ENCODE results near the gene SALL4. TPM values are rescaled to one million over a fixed set of nuclear protein-coding genes. Genes with fewer than 3 reads are reported as not detected.

SALL4 gene
- total RNA-seq, 1 donor from 2014 or later, result 65.4 TPM

GRCh38 chr20:51833326-51833725, 31.0 kb upstream of the SALL4 start:
- H3K4me3 Mint-ChIP-seq (ENCODE audit: unreplicated experiment), result no peak overlapping the region
- no peak for DNase-seq (ENCODE audit: low spot score)
- TF ChIP-seq, protein P1, sequence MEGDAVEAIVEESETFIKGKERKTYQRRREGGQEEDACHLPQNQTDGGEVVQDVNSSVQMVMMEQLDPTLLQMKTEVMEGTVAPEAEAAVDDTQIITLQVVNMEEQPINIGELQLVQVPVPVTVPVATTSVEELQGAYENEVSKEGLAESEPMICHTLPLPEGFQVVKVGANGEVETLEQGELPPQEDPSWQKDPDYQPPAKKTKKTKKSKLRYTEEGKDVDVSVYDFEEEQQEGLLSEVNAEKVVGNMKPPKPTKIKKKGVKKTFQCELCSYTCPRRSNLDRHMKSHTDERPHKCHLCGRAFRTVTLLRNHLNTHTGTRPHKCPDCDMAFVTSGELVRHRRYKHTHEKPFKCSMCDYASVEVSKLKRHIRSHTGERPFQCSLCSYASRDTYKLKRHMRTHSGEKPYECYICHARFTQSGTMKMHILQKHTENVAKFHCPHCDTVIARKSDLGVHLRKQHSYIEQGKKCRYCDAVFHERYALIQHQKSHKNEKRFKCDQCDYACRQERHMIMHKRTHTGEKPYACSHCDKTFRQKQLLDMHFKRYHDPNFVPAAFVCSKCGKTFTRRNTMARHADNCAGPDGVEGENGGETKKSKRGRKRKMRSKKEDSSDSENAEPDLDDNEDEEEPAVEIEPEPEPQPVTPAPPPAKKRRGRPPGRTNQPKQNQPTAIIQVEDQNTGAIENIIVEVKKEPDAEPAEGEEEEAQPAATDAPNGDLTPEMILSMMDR (IDR thresholded peaks at IDR 0.05; ENCODE audit: unreplicated experiment), result no peak
- no peaks in the 10 kb centered on the region for H3K36me3 Mint-ChIP-seq (ENCODE audit: low read depth, unreplicated experiment)
- H3K27ac Mint-ChIP-seq (ENCODE audit: unreplicated experiment), result no peak overlapping the region
- peaks cover 7% of the 10 kb centered on the region for H3K4me1 Mint-ChIP-seq (ENCODE audit: unreplicated experiment)
- no peaks in the 10 kb centered on the region for H3K9me3 Mint-ChIP-seq (ENCODE audit: unreplicated experiment)
- H3K27me3 Mint-ChIP-seq (ENCODE audit: unreplicated experiment), result peaks cover 5% of the 10 kb centered on the region

- Mint-ChIP-seq H3K9me3 (ENCODE audit: unreplicated experiment) (no peaks in the 10 kb centered on the region), H3K4me3 (ENCODE audit: unreplicated experiment) (no peak overlapping the region), H3K27ac (ENCODE audit: unreplicated experiment) (no peak overlapping the region), H3K4me1 (ENCODE audit: unreplicated experiment) (peaks cover 8% of the 10 kb centered on the region), H3K27me3 (ENCODE audit: unreplicated experiment) (peaks cover 5% of the 10 kb centered on the region), H3K36me3 (ENCODE audit: low read depth, unreplicated experiment) (no peaks in the 10 kb centered on the region)
- no peak for DNase-seq (ENCODE audit: low spot score)
- TF ChIP-seq, protein P1 (IDR thresholded peaks at IDR 0.05; ENCODE audit: unreplicated experiment), result no peak
Measured at GRCh38 chr20:51832276-51832675, 30.0 kb upstream of the SALL4 start.

GRCh38 chr20:51831866-51832265, 29.5 kb upstream of the SALL4 start:
- H3K36me3 Mint-ChIP-seq (ENCODE audit: low read depth, unreplicated experiment), result no peaks in the 10 kb centered on the region

GRCh38 chr20:51830538-51830937, 28.2 kb upstream of the SALL4 start:
- no peak overlapping the region for H3K27ac Mint-ChIP-seq (ENCODE audit: unreplicated experiment)
- no peaks in the 10 kb centered on the region for H3K36me3 Mint-ChIP-seq (ENCODE audit: low read depth, unreplicated experiment)
- H3K4me3 Mint-ChIP-seq (ENCODE audit: unreplicated experiment), result no peak overlapping the region
- no peak for DNase-seq (ENCODE audit: low spot score)
- H3K4me1 Mint-ChIP-seq (ENCODE audit: unreplicated experiment), result peaks cover 8% of the 10 kb centered on the region
- TF ChIP-seq, protein P1 (IDR thresholded peaks at IDR 0.05; ENCODE audit: unreplicated experiment), result no peak
- H3K27me3 Mint-ChIP-seq (ENCODE audit: unreplicated experiment), result peaks cover 5% of the 10 kb centered on the region
- H3K9me3 Mint-ChIP-seq (ENCODE audit: unreplicated experiment), result no peaks in the 10 kb centered on the region

More at GRCh38 chr20:51831866-51832265, 29.5 kb upstream of the SALL4 start:
- H3K27ac Mint-ChIP-seq (ENCODE audit: unreplicated experiment), result no peak overlapping the region
- H3K4me3 Mint-ChIP-seq (ENCODE audit: unreplicated experiment), result no peak overlapping the region
- H3K27me3 Mint-ChIP-seq (ENCODE audit: unreplicated experiment), result peaks cover 5% of the 10 kb centered on the region
- H3K9me3 Mint-ChIP-seq (ENCODE audit: unreplicated experiment), result no peaks in the 10 kb centered on the region
- peaks cover 8% of the 10 kb centered on the region for H3K4me1 Mint-ChIP-seq (ENCODE audit: unreplicated experiment)
- DNase-seq (ENCODE audit: low spot score), result no peak
- TF ChIP-seq, protein P1 (IDR thresholded peaks at IDR 0.05; ENCODE audit: unreplicated experiment), result no peak

- Mint-ChIP-seq H3K4me1 (ENCODE audit: unreplicated experiment) (peaks cover 8% of the 10 kb centered on the region), H3K27me3 (ENCODE audit: unreplicated experiment) (peaks cover 5% of the 10 kb centered on the region), H3K4me3 (ENCODE audit: unreplicated experiment) (no peak overlapping the region), H3K27ac (ENCODE audit: unreplicated experiment) (peak overlapping the region; percentile 36), H3K36me3 (ENCODE audit: low read depth, unreplicated experiment) (no peaks in the 10 kb centered on the region), H3K9me3 (ENCODE audit: unreplicated experiment) (no peaks in the 10 kb centered on the region)
- peak; percentile 5 for DNase-seq (ENCODE audit: low spot score)
- TF ChIP-seq, protein P1 (IDR thresholded peaks at IDR 0.05; ENCODE audit: unreplicated experiment), result no peak
Measured at GRCh38 chr20:51828762-51829161, 26.4 kb upstream of the SALL4 start.
